HCT116 (cell line): Measurements from ENCODE around the gene NOS3. TPM values are rescaled to one million over a fixed set of nuclear protein-coding genes. Genes with fewer than 3 reads are reported as not detected.

ENCODE experiments used
- ATAC-seq: fragments of 200-7000 bp; cut with Tn5 transposase; 2 replicates; pipeline ENCODE4 v1.9.1; 2020; ENCODE audit warnings: mild to moderate bottlenecking, moderate library complexity
- BruUV-seq: library from RNA; stranded (reverse); fragments of 400-500 nt; replicated peaks from 2 replicates; lab custom pipeline; 2021; lab: Mats Ljungman, UMichigan
- CTCF ChIA-PET: fragments of 300-600 bp; sonication (Branson Sonifier 250); formaldehyde crosslinking; loops from one replicate; lab custom pipeline; 2021; ENCODE audit warnings: antibody characterized with exemption; lab: Charles Lee
- POLR2A ChIA-PET: fragments of 300-600, 350-600 bp; sonication (Branson Sonifier 250); formaldehyde crosslinking; loops from one replicate; lab custom pipeline; 2021; ENCODE audit warnings: antibody characterized with exemption; lab: Charles Lee
- RAD21 ChIA-PET, 2 experiments: fragments of 300-600 bp; sonication (Branson Sonifier 250); formaldehyde crosslinking; loops; one replicate each; lab custom pipeline; 2023; ENCODE audit warnings: low total read pairs in 2 of 2; ENCODE audit not compliant: uncharacterized antibody in 2 of 2, unreplicated experiment in 2 of 2, low non-redundant PET in 1 of 2; lab: Charles Lee
- DNase-seq: peaks from one replicate; pipeline ENCODE4 v3.0.0-alpha.2; 2010; ENCODE audit warnings: low read depth, low spot score
- H2AFZ ChIP-seq: fragments of 200-600 bp; shearing (Covaris generic), sonication (generic); 2 replicates; pipeline ENCODE4 v1.6.1; 2017; ENCODE audit warnings: low read depth, mixed run types, mixed read lengths, antibody characterized with exemption, low read length; ENCODE audit not compliant: poor library complexity, severe bottlenecking
- H3K27ac ChIP-seq: 2 replicates; pipeline ENCODE4 v1.5.1; 2012; ENCODE audit warnings: low read depth, low read length
- H3K27me3 ChIP-seq: fragments of 200-600 bp; sonication (generic); 2 replicates; pipeline ENCODE4 v1.6.1; 2016; ENCODE audit warnings: mixed run types, low read length, mixed read lengths; ENCODE audit not compliant: insufficient read depth
- H3K36me3 ChIP-seq, 2 experiments: fragments of 200-500 bp in 1 of 2; fragments of 200-600 bp in 1 of 2; sonication (Bioruptor generic) in 1 of 2; sonication (generic) in 1 of 2; 2 replicates each; pipeline versions ENCODE4 v1.5.1 to v1.6.1; 2014 to 2016; ENCODE audit warnings: low read length in 2 of 2, inconsistent platforms in 1 of 2, mixed read lengths in 1 of 2, mixed run types in 1 of 2; ENCODE audit not compliant: insufficient read depth in 2 of 2, control insufficient read depth in 1 of 2
- H3K4me1 ChIP-seq, 2 experiments: fragments of 200-600 bp in 1 of 2; sonication (generic) in 1 of 2; 2 replicates each; pipeline versions ENCODE4 v1.5.1 to v1.6.1; 2012 to 2017; ENCODE audit warnings: low read length in 2 of 2, inconsistent platforms in 1 of 2, mild to moderate bottlenecking in 1 of 2, mixed read lengths in 1 of 2, mixed run types in 1 of 2, moderate library complexity in 1 of 2; ENCODE audit not compliant: insufficient read depth in 2 of 2, control insufficient read depth in 1 of 2
- H3K4me2 ChIP-seq: fragments of 200-600 bp; sonication (generic); 2 replicates; pipeline ENCODE4 v1.6.1; 2017; ENCODE audit warnings: mixed run types, low read length, mixed read lengths
- H3K4me3 ChIP-seq, 2 experiments: fragments of 200-600 bp in 1 of 2; sonication (generic) in 1 of 2; replicated peaks in 1 of 2; 2 replicates each; pipeline ENCODE4 v1.5.1; 2011 to 2016; ENCODE audit warnings: low read length in 2 of 2, control low read depth in 1 of 2, low read depth in 1 of 2, mild to moderate bottlenecking in 1 of 2, mixed read lengths in 1 of 2, mixed run types in 1 of 2
- H3K79me2 ChIP-seq: fragments of 200-600 bp; sonication (generic); 2 replicates; pipeline ENCODE4 v1.6.1; 2017; ENCODE audit warnings: mild to moderate bottlenecking, mixed run types, low read length, moderate library complexity, mixed read lengths; ENCODE audit not compliant: insufficient read depth
- H3K9ac ChIP-seq: fragments of 200-600 bp; sonication (generic); 2 replicates; pipeline ENCODE4 v1.6.1; 2016; ENCODE audit warnings: low read length, mixed read lengths
- H3K9me2 ChIP-seq: fragments of 200-600 bp; sonication (generic), shearing (Covaris generic); 2 replicates; pipeline ENCODE4 v1.6.1; 2017; ENCODE audit warnings: mixed run types, mild to moderate bottlenecking, moderate library complexity; ENCODE audit not compliant: insufficient read depth
- H3K9me3 ChIP-seq, 2 experiments: fragments of 200-500 bp in 1 of 2; fragments of 200-600 bp in 1 of 2; sonication (Bioruptor generic) in 1 of 2; sonication (generic) in 1 of 2; 2 replicates each; pipeline ENCODE4 v1.6.1; 2014 to 2017; ENCODE audit warnings: low read length in 2 of 2, mixed read lengths in 2 of 2, inconsistent platforms in 1 of 2, low read depth in 1 of 2, mild to moderate bottlenecking in 1 of 2, mixed run types in 1 of 2, moderate library complexity in 1 of 2; ENCODE audit not compliant: control insufficient read depth in 1 of 2, insufficient read depth in 1 of 2
- H4K20me1 ChIP-seq: fragments of 200-600 bp; sonication (generic), shearing (Covaris generic); 2 replicates; pipeline ENCODE4 v1.6.1; 2017; ENCODE audit warnings: mixed run types, mild to moderate bottlenecking, moderate library complexity; ENCODE audit not compliant: insufficient read depth
- CBX3 ChIP-seq: IDR thresholded peaks from 2 replicates; pipeline ENCODE4 v1.6.1; 2012; ENCODE audit warnings: low read depth
- EGR1 ChIP-seq: IDR thresholded peaks from 2 replicates; pipeline ENCODE4 v1.6.1; 2012; ENCODE audit warnings: low read depth
- ELF1 ChIP-seq: IDR thresholded peaks from 2 replicates; pipeline ENCODE4 v1.6.1; 2012; ENCODE audit warnings: low read depth, borderline replicate concordance
- EZH2 ChIP-seq: fragments of 200-600 bp; sonication (generic); IDR thresholded peaks from 2 replicates; pipeline ENCODE4 v1.6.1; 2017; ENCODE audit warnings: antibody characterized with exemption, mixed run types
- FOSL1 ChIP-seq: IDR thresholded peaks from 2 replicates; pipeline ENCODE4 v1.6.1; 2012; ENCODE audit warnings: low read depth
- JUND ChIP-seq: IDR thresholded peaks from 2 replicates; pipeline ENCODE4 v1.6.1; 2012
- POLR2A ChIP-seq: IDR thresholded peaks from 2 replicates; pipeline ENCODE4 v1.7.0; 2011; ENCODE audit warnings: borderline replicate concordance; ENCODE audit not compliant: insufficient read depth, insufficient read length; ENCODE audit errors: extremely low read depth
- POLR2AphosphoS5 ChIP-seq: IDR thresholded peaks from 2 replicates; pipeline ENCODE4 v1.6.1; 2011; ENCODE audit warnings: mild to moderate bottlenecking, low read depth, low read length, moderate library complexity
- RAD21 ChIP-seq: IDR thresholded peaks from 2 replicates; pipeline ENCODE4 v1.6.1; 2012; ENCODE audit warnings: low read depth, mild to moderate bottlenecking
- REST ChIP-seq: IDR thresholded peaks from 2 replicates; pipeline ENCODE4 v1.6.1; 2012; ENCODE audit warnings: low read depth
- SP1 ChIP-seq: IDR thresholded peaks from 2 replicates; pipeline ENCODE4 v1.6.1; 2012; ENCODE audit warnings: low read depth
- SRF ChIP-seq: IDR thresholded peaks from 2 replicates; pipeline ENCODE4 v1.6.1; 2012; ENCODE audit warnings: low read depth
- TCF7L2 ChIP-seq: IDR thresholded peaks from 2 replicates; pipeline ENCODE4 v1.7.0; 2011; ENCODE audit warnings: borderline replicate concordance, inconsistent platforms; ENCODE audit not compliant: insufficient read depth, insufficient read length; ENCODE audit errors: extremely low read depth
- YY1 ChIP-seq: IDR thresholded peaks from 2 replicates; pipeline ENCODE4 v1.6.1; 2011; ENCODE audit warnings: low read length, low read depth, moderate library complexity, mild to moderate bottlenecking; ENCODE audit not compliant: insufficient replicate concordance; ENCODE audit errors: extremely low read depth
- ZFX ChIP-seq: fragments of 450-650 bp; IDR thresholded peaks from 2 replicates; pipeline ENCODE4 v1.6.1; 2017
- ZNF274 ChIP-seq: fragments of 200-500 bp; sonication (Bioruptor generic); IDR thresholded peaks from 2 replicates; pipeline ENCODE4 v1.6.1; 2014; ENCODE audit warnings: mild to moderate bottlenecking, low read depth, low read length, inconsistent platforms
- intact Hi-C: fragments of 100-400 bp; cut with micrococcal nuclease; formaldehyde crosslinking; loops from 2 replicates; pipeline ENCODE4 v1.10.0; 2022
- total RNA-seq: library from RNA; stranded (reverse); gene quantifications from one replicate; pipeline ENCODE4 v1.2.1, GENCODE V29; 2021; ENCODE audit not compliant: unreplicated experiment
- TF ChIP-seq, protein P1 (sequence below), 3 experiments: fragments of 200-600 bp in 1 of 3; sonication (generic) in 1 of 3; IDR thresholded peaks in 2 of 3; conservative IDR thresholded peaks in 1 of 3; 2 replicates each; pipeline ENCODE4 v1.5.1; 2012 to 2017; ENCODE audit warnings: low read depth in 2 of 3, low read length in 2 of 3, antibody characterized with exemption in 1 of 3, borderline replicate concordance in 1 of 3, control low read depth in 1 of 3, mild to moderate bottlenecking in 1 of 3, mixed read lengths in 1 of 3, mixed run types in 1 of 3, moderate library complexity in 1 of 3; ENCODE audit not compliant: insufficient read depth in 1 of 3
- TF ChIP-seq, protein P2 (sequence below): IDR thresholded peaks from 2 replicates; pipeline ENCODE4 v1.6.1; 2012

NOS3 gene
- total RNA-seq, 1 experiment from 2014 or later: 35.8 TPM

- Histone ChIP-seq H3K27me3 (no peaks in the 10 kb centered on the region), H3K27ac (no peak overlapping the region), H3K4me3 (no peak overlapping the region), H3K9ac (no peak overlapping the region), H4K20me1 (no peaks in the 10 kb centered on the region), H3K9me3 (no peaks in the 10 kb centered on the region), H3K79me2 (no peaks in the 10 kb centered on the region), H3K36me3 (no peaks in the 10 kb centered on the region), H3K9me2 (no peaks in the 10 kb centered on the region), H2AFZ (no peak overlapping the region), H3K4me1 (peaks cover under 1 to 2% of the 10 kb centered on the region in 2 experiments), H3K4me2 (no peak overlapping the region)
- ATAC-seq (no peak), DNase-seq (no peak)
- ChIA-PET RAD21 (no interaction called here), CTCF (no interaction called here), POLR2A (no interaction called here)
- TF ChIP-seq TCF7L2 (no peak), FOSL1 (no peak), JUND (no peak), EGR1 (no peak), ELF1 (no peak), RAD21 (no peak), REST (no peak), CBX3 (no peak), SRF (no peak), SP1 (no peak), POLR2A (no peak), POLR2AphosphoS5 (no peak), ZFX (no peak), ZNF274 (no peak), EZH2 (no peak), YY1 (no peak)
- TF ChIP-seq, protein P1, sequence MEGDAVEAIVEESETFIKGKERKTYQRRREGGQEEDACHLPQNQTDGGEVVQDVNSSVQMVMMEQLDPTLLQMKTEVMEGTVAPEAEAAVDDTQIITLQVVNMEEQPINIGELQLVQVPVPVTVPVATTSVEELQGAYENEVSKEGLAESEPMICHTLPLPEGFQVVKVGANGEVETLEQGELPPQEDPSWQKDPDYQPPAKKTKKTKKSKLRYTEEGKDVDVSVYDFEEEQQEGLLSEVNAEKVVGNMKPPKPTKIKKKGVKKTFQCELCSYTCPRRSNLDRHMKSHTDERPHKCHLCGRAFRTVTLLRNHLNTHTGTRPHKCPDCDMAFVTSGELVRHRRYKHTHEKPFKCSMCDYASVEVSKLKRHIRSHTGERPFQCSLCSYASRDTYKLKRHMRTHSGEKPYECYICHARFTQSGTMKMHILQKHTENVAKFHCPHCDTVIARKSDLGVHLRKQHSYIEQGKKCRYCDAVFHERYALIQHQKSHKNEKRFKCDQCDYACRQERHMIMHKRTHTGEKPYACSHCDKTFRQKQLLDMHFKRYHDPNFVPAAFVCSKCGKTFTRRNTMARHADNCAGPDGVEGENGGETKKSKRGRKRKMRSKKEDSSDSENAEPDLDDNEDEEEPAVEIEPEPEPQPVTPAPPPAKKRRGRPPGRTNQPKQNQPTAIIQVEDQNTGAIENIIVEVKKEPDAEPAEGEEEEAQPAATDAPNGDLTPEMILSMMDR (IDR thresholded peaks at IDR 0.05 in 2 of 3, conservative IDR thresholded peaks at IDR 0.05 in 1 of 3; ENCODE audit: borderline replicate concordance in 1 of 3, insufficient read depth in 1 of 3, low read depth in 2 of 3, low read length in 2 of 3): no peak
- TF ChIP-seq, protein P2, sequence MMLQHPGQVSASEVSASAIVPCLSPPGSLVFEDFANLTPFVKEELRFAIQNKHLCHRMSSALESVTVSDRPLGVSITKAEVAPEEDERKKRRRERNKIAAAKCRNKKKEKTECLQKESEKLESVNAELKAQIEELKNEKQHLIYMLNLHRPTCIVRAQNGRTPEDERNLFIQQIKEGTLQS: no peak
- intact Hi-C loops: no loop called here
- no TSS peak for BruUV-seq
These were observed 31.7 kb upstream of the NOS3 start for GRCh38 chr7:150959081-150959480.
